ENCODE data around the gene CLSTN2.
A peak's percentile ranks its signal among the peaks of the same experiment; 100 is the strongest.

The CLSTN2 gene

GRCh38 chr3:140097874-140098635, 163.1 kb downstream of the CLSTN2 start:
- POLR2A ChIA-PET: no interaction called here
- H3K36me3 ChIP-seq (ENCODE audit: control insufficient read depth in 2 of 2, insufficient read depth in 1 of 2, low read length in 2 of 2): no peaks in the 10 kb centered on the region
- H3K27ac ChIP-seq (ENCODE audit: extremely low read depth, low read depth, low read length): no peak overlapping the region
- CTCF ChIA-PET: no interaction called here
- H3K9me3 ChIP-seq (ENCODE audit: control insufficient read depth, insufficient read depth, low read depth, low read length): no peaks in the 10 kb centered on the region
- TF ChIP-seq FEZF1 (tag by site-specific recombination; IDR thresholded peaks at IDR 0.05): no peak
- no peak for TF ChIP-seq ZNF138 (tag by site-specific recombination; IDR thresholded peaks at IDR 0.05; ENCODE audit: borderline replicate concordance)
- no peak for TF ChIP-seq GLI4 (tag by site-specific recombination; IDR thresholded peaks at IDR 0.05)
- TF ChIP-seq ZNF366 (tag by site-specific recombination; conservative IDR thresholded peaks at IDR 0.05): no peak
- TF ChIP-seq ZNF76 (tag by site-specific recombination; IDR thresholded peaks at IDR 0.05; ENCODE audit: borderline replicate concordance, low read depth): no peak
- TF ChIP-seq ZNF555 (tag by site-specific recombination; conservative IDR thresholded peaks at IDR 0.05): no peak
- no peak for TF ChIP-seq ZNF2 (tag by site-specific recombination; IDR thresholded peaks at IDR 0.05)
- TF ChIP-seq ZNF561 (tag by site-specific recombination; IDR thresholded peaks at IDR 0.05; ENCODE audit: borderline replicate concordance): no peak
- no peak for TF ChIP-seq ZNF10 (tag by site-specific recombination; IDR thresholded peaks at IDR 0.05)
- no peak for TF ChIP-seq ZXDB (tag by site-specific recombination; IDR thresholded peaks at IDR 0.05)
- TF ChIP-seq ZFP69B (tag by site-specific recombination; IDR thresholded peaks at IDR 0.05): no peak
- no peak for TF ChIP-seq PATZ1 (tag by site-specific recombination; IDR thresholded peaks at IDR 0.05)
- no peak for TF ChIP-seq RBAK (tag by site-specific recombination; IDR thresholded peaks at IDR 0.05)
- no peak for TF ChIP-seq ZBTB17 (tag by site-specific recombination; IDR thresholded peaks at IDR 0.05)
- H3K4me1 ChIP-seq (ENCODE audit: control insufficient read depth, insufficient read depth, low read length): peaks cover 6% of the 10 kb centered on the region; the same call in 1 of the 2 replicates
- H3K4me3 ChIP-seq (ENCODE audit: low read depth, low read length): no peak overlapping the region

GRCh38 chr3:140100479-140100878, 165.5 kb downstream of the CLSTN2 start:
- POLR2A ChIA-PET: no interaction called here
- TF ChIP-seq EGR2 (tag by site-specific recombination; IDR thresholded peaks at IDR 0.05; ENCODE audit: low read depth) (peak; percentile 84), PRDM4 (tag by site-specific recombination; IDR thresholded peaks at IDR 0.05) (no peak), ZFHX2 (tag by site-specific recombination; conservative IDR thresholded peaks at IDR 0.05) (peak; percentile 87)
- CTCF ChIA-PET: no interaction called here
- H3K4me3 ChIP-seq (ENCODE audit: low read depth, low read length): no peak overlapping the region
- no peaks in the 10 kb centered on the region for H3K36me3 ChIP-seq (ENCODE audit: control insufficient read depth in 2 of 2, insufficient read depth in 1 of 2, low read length in 2 of 2)
- no peak overlapping the region for H3K27ac ChIP-seq (ENCODE audit: extremely low read depth, low read depth, low read length)
- no peaks in the 10 kb centered on the region for H3K4me1 ChIP-seq (ENCODE audit: control insufficient read depth, insufficient read depth, low read length)
- H3K9me3 ChIP-seq (ENCODE audit: control insufficient read depth, insufficient read depth, low read depth, low read length): no peaks in the 10 kb centered on the region

GRCh38 chr3:140103166-140103565, 168.2 kb downstream of the CLSTN2 start:
- H3K27ac ChIP-seq (ENCODE audit: extremely low read depth, low read depth, low read length): no peak overlapping the region
- ChIA-PET CTCF (no interaction called here), POLR2A (no interaction called here)
- no peaks in the 10 kb centered on the region for H3K4me1 ChIP-seq (ENCODE audit: control insufficient read depth, insufficient read depth, low read length)
- H3K4me3 ChIP-seq (ENCODE audit: low read depth, low read length): no peak overlapping the region
- no peaks in the 10 kb centered on the region for H3K9me3 ChIP-seq (ENCODE audit: control insufficient read depth, insufficient read depth, low read depth, low read length)
- H3K36me3 ChIP-seq (ENCODE audit: control insufficient read depth in 2 of 2, insufficient read depth in 1 of 2, low read length in 2 of 2): no peaks in the 10 kb centered on the region
- TF ChIP-seq ZNF623 (tag by site-specific recombination; IDR thresholded peaks at IDR 0.05) (no peak), ZNF184 (tag by site-specific recombination; IDR thresholded peaks at IDR 0.05) (no peak), ZNF280D (tag by site-specific recombination; IDR thresholded peaks at IDR 0.05) (no peak), ZFHX2 (tag by site-specific recombination; conservative IDR thresholded peaks at IDR 0.05) (peak; percentile 45), ZNF202 (tag by site-specific recombination; IDR thresholded peaks at IDR 0.05; ENCODE audit: borderline replicate concordance) (no peak), CTCF (tag by site-specific recombination; IDR thresholded peaks at IDR 0.05) (no peak), ZNF248 (tag by site-specific recombination; IDR thresholded peaks at IDR 0.05) (no peak)

Data from HEK293 (cell line).